Choroid plexus epithelial cell (primary cell): ENCODE measurements around the gene GRID2IP.
A peak's percentile ranks its signal among the peaks of the same experiment; 100 is the strongest.
"Not testable (repeated sequence)": the region's sequence is repeated elsewhere in the genome, so short reads cannot be mapped to it uniquely, and the experiment has no call there.

Experiments used
- DNase-seq: peaks from one replicate; pipeline ENCODE4 v3.0.0-alpha.2; 2010; ENCODE audit warnings: low read depth
- H3K4me3 ChIP-seq: 2 replicates; pipeline ENCODE4 v1.5.1; 2011; ENCODE audit warnings: low read depth, mild to moderate bottlenecking, control low read depth, low read length, moderate library complexity
- TF ChIP-seq, protein P1 (sequence below): conservative IDR thresholded peaks from 2 replicates; pipeline ENCODE4 v1.5.1; 2011; ENCODE audit warnings: low read depth, mild to moderate bottlenecking, control low read depth, inconsistent platforms, low read length, moderate library complexity

The GRID2IP gene

DNA sequence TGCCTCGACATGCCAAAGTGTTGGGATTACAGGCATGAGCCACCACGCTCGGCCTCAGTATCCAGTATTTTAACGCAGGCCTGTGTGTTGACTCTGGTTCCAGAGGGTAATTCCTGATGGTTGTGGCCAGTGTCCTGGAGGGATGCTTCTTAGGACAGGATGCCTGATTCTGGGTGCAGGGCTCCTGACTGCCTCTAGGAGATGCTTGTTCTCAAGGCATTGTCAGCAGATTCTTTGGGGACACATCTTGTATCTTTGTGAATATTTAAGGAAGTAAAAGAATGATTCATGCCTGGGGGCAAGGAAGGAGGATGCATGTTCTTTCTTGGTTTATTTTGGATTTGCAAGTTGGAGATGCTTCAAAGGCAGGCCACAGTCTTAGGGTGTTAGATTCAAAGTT lies 28.2 kb upstream of the GRID2IP start:
- TF ChIP-seq, protein P1, sequence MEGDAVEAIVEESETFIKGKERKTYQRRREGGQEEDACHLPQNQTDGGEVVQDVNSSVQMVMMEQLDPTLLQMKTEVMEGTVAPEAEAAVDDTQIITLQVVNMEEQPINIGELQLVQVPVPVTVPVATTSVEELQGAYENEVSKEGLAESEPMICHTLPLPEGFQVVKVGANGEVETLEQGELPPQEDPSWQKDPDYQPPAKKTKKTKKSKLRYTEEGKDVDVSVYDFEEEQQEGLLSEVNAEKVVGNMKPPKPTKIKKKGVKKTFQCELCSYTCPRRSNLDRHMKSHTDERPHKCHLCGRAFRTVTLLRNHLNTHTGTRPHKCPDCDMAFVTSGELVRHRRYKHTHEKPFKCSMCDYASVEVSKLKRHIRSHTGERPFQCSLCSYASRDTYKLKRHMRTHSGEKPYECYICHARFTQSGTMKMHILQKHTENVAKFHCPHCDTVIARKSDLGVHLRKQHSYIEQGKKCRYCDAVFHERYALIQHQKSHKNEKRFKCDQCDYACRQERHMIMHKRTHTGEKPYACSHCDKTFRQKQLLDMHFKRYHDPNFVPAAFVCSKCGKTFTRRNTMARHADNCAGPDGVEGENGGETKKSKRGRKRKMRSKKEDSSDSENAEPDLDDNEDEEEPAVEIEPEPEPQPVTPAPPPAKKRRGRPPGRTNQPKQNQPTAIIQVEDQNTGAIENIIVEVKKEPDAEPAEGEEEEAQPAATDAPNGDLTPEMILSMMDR = peak; percentile 44
- DNase-seq = peak; percentile 43

DNA sequence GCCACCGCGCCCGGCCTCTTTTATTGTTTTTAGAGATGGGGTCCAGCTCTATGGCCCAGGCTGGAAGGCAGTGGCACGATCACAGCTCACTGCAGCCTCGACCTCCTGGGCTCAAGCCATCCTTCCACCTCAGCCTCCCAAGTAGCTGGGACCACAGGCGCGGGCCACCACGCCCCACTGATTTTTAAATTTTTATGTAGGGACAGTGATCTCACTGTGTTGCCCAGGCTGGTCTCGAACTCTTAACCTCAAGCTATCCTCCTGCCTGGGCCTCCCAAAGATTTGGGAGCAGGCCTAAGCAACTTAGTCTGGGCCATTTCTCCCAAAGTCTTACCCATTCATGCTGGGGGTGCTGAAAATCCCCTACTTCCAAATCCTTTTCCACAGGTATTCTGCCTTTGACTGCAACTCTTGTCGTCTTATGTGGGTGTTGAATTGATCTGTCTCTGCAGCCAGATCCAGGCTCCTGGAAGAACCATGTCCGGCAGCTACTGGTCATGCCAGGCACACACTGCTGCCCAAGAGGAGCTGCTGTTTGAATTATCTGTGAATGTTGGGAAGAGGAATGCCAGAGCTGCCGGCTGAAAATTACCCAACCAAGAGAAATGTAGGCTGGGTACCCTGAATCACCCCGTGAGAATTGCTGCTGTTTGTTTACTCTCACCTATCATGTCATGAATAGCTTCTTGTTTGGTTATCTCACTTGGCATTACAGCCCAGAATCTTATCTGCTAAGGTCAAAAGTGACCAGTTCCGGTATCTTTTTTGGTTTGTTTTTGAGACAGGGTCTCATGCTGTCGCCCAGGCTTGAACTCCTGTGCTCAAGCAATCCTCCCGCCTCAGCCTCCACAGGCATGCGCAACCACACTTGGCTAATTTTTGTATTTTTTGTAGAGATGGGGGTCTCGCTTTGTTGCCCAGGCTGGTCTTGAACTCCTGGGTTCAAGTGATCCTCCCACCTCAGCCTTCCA lies 27.1 kb upstream of the GRID2IP start:
- DNase-seq = peak; percentile 19
- peak overlapping the region; percentile 83 for H3K4me3 ChIP-seq
- TF ChIP-seq, protein P1 = no peak

More for the DNA sequence above, 28.2 kb upstream of the GRID2IP start:
- no peak overlapping the region for H3K4me3 ChIP-seq

DNA sequence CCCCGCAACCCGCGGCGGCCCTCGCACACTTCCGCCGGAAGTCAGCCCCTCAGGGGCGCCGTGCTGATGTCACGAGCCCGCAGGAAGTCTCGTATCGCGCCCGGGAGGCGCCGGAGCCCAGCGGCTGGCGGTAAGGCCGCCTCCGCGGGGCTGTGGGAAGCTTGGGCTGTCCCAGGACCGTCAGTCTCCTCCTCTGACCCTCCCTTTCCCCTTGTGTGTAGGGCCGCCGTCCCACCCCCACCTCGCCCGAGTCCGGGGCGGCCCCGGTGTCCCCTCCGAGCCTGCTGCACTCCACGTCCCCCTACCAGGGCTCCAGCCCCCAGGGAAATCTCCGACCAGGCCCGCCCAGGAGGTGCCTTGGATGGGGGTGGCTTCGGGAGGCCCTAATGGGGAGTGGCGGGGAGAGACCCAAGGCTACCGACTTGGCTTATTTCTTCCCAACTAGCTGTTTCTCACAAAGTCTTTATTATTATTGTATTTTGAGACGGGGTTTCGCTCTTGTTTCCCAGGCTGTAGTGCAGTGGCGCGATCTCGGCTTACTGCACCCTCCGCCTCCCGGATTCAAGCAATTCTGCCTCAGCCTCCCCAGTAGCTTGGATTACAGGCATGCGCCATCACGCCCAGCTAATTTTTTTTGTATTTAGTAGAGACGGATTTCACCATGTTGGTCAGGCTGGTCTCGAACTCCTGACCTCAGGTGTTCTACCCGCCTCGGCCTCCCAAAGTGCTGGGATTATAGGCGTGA lies 26.3 kb upstream of the GRID2IP start, which contains the start of gene ZDHHC4:
Gene ZDHHC4 (plus strand): TSS at position 86 of the 745 bp plus-strand sequence. CDS start 3,108 bp downstream, outside the sequence.
- H3K4me3 ChIP-seq = peak within 1 kb of the TSS; percentile 83

DNA sequence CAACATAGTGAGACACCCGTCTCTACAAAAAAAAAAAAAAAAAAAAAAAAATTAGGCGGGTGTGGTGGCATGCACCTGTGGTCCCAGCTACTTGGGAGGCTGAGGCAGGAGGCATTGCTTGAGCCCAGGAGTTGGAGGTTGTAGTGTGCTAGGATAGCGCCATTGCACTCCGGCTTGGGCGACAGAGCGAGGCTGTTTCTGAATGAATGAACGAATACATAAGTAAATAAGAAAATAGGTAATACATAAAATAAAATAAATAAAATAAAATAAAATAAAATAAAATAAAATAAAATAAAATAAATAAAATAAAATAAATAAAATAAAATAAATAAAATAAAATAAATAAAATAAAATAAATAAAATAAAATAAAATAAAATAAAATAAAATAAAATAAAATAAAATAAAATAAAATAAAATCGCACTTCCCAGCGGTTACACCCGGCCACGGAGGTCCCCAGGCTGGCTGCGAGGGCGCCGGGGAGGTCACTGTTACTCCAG lies 25.7 kb upstream of the GRID2IP start:
- DNase-seq = not testable (repeated sequence)
- peak overlapping the region; percentile 83 for H3K4me3 ChIP-seq

More for the DNA sequence above, 26.3 kb upstream of the GRID2IP start, which contains the start of gene ZDHHC4:
- peak; percentile 90 for DNase-seq
- TF ChIP-seq, protein P1 = no peak

DNA sequence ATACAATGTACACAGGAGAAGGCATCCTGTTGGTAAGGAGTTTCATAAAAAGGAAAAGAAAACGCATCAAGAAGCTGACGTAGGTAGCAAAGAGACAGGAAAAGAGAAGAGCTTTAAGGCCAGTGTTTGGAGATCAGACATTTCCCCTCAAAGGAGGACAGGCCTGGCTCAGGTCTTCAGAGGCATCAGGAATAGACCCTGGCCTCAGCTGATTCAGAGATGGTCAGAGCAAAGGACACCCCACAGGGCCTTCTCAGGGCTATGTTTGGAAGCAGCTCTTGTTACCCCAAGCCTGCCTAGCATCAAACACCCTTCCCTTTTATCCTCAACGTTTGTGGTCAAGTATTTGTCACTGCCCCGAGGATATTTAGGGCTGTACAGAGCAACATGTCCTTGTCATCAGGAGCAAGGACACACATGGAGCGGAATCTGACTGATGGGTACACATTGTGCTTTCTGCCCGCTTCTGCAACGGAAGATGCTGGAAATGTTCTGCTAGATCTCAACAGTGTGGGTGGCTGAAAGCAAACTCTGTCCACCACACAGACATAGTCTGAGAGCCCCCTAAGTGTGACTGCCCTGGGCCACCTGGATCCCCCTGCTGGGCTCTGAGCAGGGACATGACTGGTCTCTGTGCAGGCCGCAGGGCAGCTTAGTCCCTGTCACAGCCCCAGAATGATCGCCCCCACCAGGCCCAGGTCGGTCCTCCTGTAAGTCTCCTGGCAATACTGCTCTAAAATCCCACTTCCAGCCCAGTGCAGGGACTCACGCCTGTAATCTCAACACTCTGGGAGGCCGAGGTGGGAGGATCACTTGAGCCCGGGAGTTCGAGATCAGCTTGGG lies 25.0 kb upstream of the GRID2IP start:
- no peak for DNase-seq
- no peak overlapping the region for H3K4me3 ChIP-seq
- TF ChIP-seq, protein P1 = no peak

DNA sequence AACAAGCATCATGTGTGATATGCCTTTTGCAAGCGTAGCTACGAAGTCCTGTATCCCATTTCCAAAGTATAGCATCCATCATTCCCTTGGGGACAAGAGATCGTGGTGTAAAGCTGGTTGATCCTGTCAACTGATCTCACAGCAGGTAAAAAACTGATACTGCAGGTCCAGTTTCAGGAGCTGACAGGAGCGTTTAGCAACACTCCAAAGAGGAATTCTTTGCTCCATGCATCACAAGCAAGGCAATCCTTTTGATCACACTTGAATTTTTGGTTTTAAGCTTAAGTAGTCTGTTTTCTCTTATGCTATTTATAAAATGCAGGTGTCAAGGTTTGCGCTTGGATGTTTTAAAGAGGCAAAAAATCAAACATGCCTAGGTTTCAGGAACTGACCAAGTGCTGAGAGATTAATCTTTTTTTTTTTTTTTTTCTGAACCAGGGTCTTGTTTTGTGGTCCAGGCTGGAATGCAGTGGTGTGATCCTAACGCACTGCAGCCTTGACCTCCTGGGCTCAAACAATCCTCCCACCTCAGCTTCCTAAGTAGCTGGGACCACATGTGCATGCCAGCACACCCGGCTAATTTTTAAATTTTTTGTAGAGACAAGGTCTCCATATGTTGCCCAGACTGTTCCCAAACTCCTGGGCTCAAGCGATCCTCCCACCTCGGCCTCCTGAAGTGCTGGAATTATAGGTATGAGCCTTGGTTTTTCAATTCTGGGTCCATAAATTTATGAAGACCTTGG lies 24.2 kb upstream of the GRID2IP start:
- H3K4me3 ChIP-seq = no peak overlapping the region
- DNase-seq = peak; percentile 37
- TF ChIP-seq, protein P1 = no peak
